Cerebellar cortex (tissue), 1 donor: Measurements from ENCODE around the gene IGSF23.
"Not testable (repeated sequence)": the region's sequence is repeated elsewhere in the genome, so short reads cannot be mapped to it uniquely, and the experiment has no call there.

ENCODE experiments used
- DNase-seq: peaks from one replicate; pipeline ENCODE4 v3.0.0-alpha.2; 2015; ENCODE audit warnings: low spot score

Gene IGSF23

GRCh38 chr19:44614313-44614712 is 950 bp downstream of the IGSF23 start:
- DNase-seq: no peak

- no peak for DNase-seq
Observed at GRCh38 chr19:44615863-44616247, 2.5 kb downstream of the IGSF23 start.

- DNase-seq: no peak
Observed at GRCh38 chr19:44617110-44617880, 3.9 kb downstream of the IGSF23 start.

GRCh38 chr19:44618640-44619357 is 5.4 kb downstream of the IGSF23 start:
- DNase-seq: no peak

GRCh38 chr19:44620667-44621066 is 7.3 kb downstream of the IGSF23 start:
- no peak for DNase-seq

- no peak for DNase-seq
Observed at GRCh38 chr19:44621367-44621766, 8.0 kb downstream of the IGSF23 start.

GRCh38 chr19:44623080-44623479 is 9.7 kb downstream of the IGSF23 start:
- no peak for DNase-seq

- no peak for DNase-seq
Observed at GRCh38 chr19:44623626-44624025, 10.3 kb downstream of the IGSF23 start.

GRCh38 chr19:44624840-44625354 is 11.5 kb downstream of the IGSF23 start:
- no peak for DNase-seq

- DNase-seq: not testable (repeated sequence)
Observed at GRCh38 chr19:44625637-44626036, 12.3 kb downstream of the IGSF23 start.

- DNase-seq: no peak
Observed at GRCh38 chr19:44626048-44626624, 12.8 kb downstream of the IGSF23 start.

GRCh38 chr19:44627631-44628030 is 14.3 kb downstream of the IGSF23 start:
- DNase-seq: no peak

- DNase-seq: no peak
Observed at GRCh38 chr19:44628793-44629192, 15.4 kb downstream of the IGSF23 start.

GRCh38 chr19:44631611-44632010 is 18.2 kb downstream of the IGSF23 start:
- DNase-seq: not testable (repeated sequence)

GRCh38 chr19:44634058-44634457 is 20.7 kb downstream of the IGSF23 start:
- not testable (repeated sequence) for DNase-seq

GRCh38 chr19:44634785-44635184 is 21.4 kb downstream of the IGSF23 start:
- no peak for DNase-seq

- no peak for DNase-seq
Observed at GRCh38 chr19:44635581-44636438, 22.4 kb downstream of the IGSF23 start.

GRCh38 chr19:44636439-44637389 is 23.4 kb downstream of the IGSF23 start:
- DNase-seq: no peak

GRCh38 chr19:44637390-44637764 is 24.0 kb downstream of the IGSF23 start:
- no peak for DNase-seq

GRCh38 chr19:44640518-44640917 is 27.2 kb downstream of the IGSF23 start:
- DNase-seq: no peak
